ENCODE results near the gene CDH13.

The CDH13 gene

DNA sequence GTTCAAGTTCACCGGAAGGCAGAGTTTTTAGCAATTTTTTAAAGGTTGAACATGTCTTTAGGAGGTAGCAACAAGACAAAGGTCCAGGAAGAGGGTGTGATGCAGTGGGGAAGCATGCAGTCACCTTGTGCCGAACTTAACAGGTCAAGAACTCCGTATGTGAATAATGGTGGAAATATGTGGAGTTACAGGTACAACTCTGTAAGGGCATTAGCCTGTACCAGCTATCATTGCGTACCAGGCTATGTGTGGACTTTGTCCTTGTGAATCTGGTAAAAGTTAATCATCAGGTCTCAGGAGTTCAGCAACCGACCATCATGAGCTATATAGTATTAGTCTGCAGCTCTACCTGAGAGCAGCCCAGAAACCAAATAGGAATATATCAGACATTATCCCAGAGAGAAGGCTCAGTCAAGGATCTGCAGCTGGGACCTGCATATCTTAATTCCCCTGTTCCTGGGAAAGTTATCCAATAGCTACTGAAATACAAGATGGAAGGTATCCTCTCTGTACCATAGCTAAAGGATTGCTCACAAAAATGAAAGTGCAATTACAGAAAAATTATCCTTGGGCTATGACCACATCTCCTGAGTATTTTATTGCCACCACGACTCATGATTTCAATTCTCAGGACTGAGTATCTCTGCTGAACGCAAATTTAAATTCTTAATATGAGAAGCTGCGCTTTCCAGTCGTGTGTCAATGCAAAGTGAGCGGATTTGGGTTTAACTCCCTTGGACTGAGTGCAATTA, 469.3 kb downstream of the CDH13 start:
- Histone ChIP-seq H3K27me3 (ENCODE audit: control insufficient read depth in 1 of 2, insufficient read depth in 1 of 2, low read length in 2 of 2) (no peaks in the 10 kb centered on the region), H2BK120ac (ENCODE audit: low read depth, low read length) (no peak overlapping the region), H3K4me3 (ENCODE audit: insufficient read depth in 1 of 2, low read depth in 1 of 2, low read length in 2 of 2) (no peak overlapping the region), H3K27ac (ENCODE audit: low read length, poor library complexity, severe bottlenecking) (no peak overlapping the region), H3K4me1 (ENCODE audit: control insufficient read depth, insufficient read depth, low read depth, low read length) (no peaks in the 10 kb centered on the region), H3K18ac (ENCODE audit: low read depth in 1 of 2, low read length in 2 of 2) (no peak overlapping the region), H2BK5ac (ENCODE audit: low read depth, low read length, poor library complexity, severe bottlenecking) (no peak overlapping the region), H3K4me2 (ENCODE audit: low read length, poor library complexity, severe bottlenecking) (no peak overlapping the region), H2AFZ (ENCODE audit: low read depth, low read length) (no peak overlapping the region), H2BK15ac (ENCODE audit: low read depth, poor library complexity, severe bottlenecking) (no peak overlapping the region), H2AK5ac (ENCODE audit: low read length, severe bottlenecking) (no peak overlapping the region), H4K91ac (ENCODE audit: low read length) (no peak overlapping the region), H3K9ac (ENCODE audit: low read length) (no peak overlapping the region), H3K79me1 (replicated peaks; ENCODE audit: low read length, poor library complexity, severe bottlenecking) (peaks cover 2% of the 10 kb centered on the region), H3K23ac (ENCODE audit: low read length in 2 of 2) (no peak overlapping the region), H3K36me3 (ENCODE audit: control insufficient read depth in 1 of 2, insufficient read depth in 2 of 2, low read depth in 1 of 2, low read length in 2 of 2) (no peaks in the 10 kb centered on the region), H4K8ac (ENCODE audit: low read length) (no peak overlapping the region), H3K9me3 (ENCODE audit: control insufficient read depth, low read length) (peaks cover 35% of the 10 kb centered on the region), H3K14ac (ENCODE audit: low read length in 2 of 2) (no peak overlapping the region), H2BK12ac (ENCODE audit: low read length in 2 of 2) (no peak overlapping the region), H3K4ac (ENCODE audit: low read depth in 1 of 2, low read length in 2 of 2) (no peak overlapping the region)
- 78% methylated on average over 10 of the region's 10 CpGs for WGBS
- DNase-seq = no peak

DNA sequence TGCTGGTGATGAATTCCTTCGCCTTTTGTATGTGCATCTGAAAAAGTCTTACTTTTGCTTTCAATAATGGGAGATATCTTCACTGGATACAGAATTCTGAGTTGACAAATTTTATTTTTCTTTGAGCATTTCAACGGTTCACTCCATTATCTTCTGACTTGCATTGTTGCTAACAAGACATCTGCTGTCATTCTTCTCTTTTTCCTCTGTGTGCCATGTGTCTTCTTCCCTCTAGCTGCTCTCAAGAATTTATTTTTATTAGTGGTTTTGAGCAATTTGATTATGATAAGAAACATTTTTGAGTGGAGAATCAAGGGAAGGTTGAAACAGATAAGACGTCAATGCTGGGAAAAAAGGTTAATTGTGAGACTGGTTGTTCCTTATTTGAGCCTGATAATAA, 471.8 kb downstream of the CDH13 start:
- Histone ChIP-seq H2BK5ac (ENCODE audit: low read depth, low read length, poor library complexity, severe bottlenecking) (no peak overlapping the region), H3K36me3 (ENCODE audit: control insufficient read depth in 1 of 2, insufficient read depth in 2 of 2, low read depth in 1 of 2, low read length in 2 of 2) (no peaks in the 10 kb centered on the region), H3K4me3 (ENCODE audit: insufficient read depth in 1 of 2, low read depth in 1 of 2, low read length in 2 of 2) (no peak overlapping the region), H3K23ac (ENCODE audit: low read length in 2 of 2) (no peak overlapping the region), H3K14ac (ENCODE audit: low read length in 2 of 2) (no peak overlapping the region), H3K79me1 (replicated peaks; ENCODE audit: low read length, poor library complexity, severe bottlenecking) (peaks cover 2% of the 10 kb centered on the region), H3K9me3 (ENCODE audit: control insufficient read depth, low read length) (peaks cover 35% of the 10 kb centered on the region), H2AK5ac (ENCODE audit: low read length, severe bottlenecking) (no peak overlapping the region), H4K8ac (ENCODE audit: low read length) (no peak overlapping the region), H2AFZ (ENCODE audit: low read depth, low read length) (no peak overlapping the region), H2BK15ac (ENCODE audit: low read depth, poor library complexity, severe bottlenecking) (no peak overlapping the region), H3K27ac (ENCODE audit: low read length, poor library complexity, severe bottlenecking) (no peak overlapping the region), H2BK120ac (ENCODE audit: low read depth, low read length) (no peak overlapping the region), H3K27me3 (ENCODE audit: control insufficient read depth in 1 of 2, insufficient read depth in 1 of 2, low read length in 2 of 2) (no peaks in the 10 kb centered on the region), H3K18ac (ENCODE audit: low read depth in 1 of 2, low read length in 2 of 2) (no peak overlapping the region), H3K4ac (ENCODE audit: low read depth in 1 of 2, low read length in 2 of 2) (no peak overlapping the region), H3K9ac (ENCODE audit: low read length) (no peak overlapping the region), H2BK12ac (ENCODE audit: low read length in 2 of 2) (no peak overlapping the region), H3K4me1 (ENCODE audit: control insufficient read depth, insufficient read depth, low read depth, low read length) (no peaks in the 10 kb centered on the region), H4K91ac (ENCODE audit: low read length) (no peak overlapping the region), H3K4me2 (ENCODE audit: low read length, poor library complexity, severe bottlenecking) (no peak overlapping the region)
- WGBS = 92% methylated on average over 3 of the region's 3 CpGs
- peak; percentile 2 for DNase-seq

DNA sequence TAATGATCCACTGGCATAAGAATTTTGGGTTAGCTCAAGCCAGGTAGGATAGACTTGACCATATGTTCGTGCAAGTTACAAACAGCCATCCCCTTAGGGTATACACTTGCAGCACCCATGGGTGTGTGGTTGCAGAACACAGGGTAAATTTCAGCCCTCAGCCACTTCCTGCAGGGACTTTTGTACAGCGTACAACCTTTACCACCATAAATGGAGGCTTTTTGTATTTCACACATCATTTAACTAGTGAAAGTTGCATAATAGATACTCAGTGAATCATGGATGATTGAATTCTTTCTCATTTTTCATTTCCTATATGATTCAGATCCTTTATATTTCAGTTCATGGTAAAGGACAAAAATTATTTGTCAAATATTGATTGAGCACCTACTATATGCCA, 473.9 kb downstream of the CDH13 start:
- 94% methylated on average over 1 of the region's 2 CpGs for WGBS
- H2BK120ac ChIP-seq (ENCODE audit: low read depth, low read length) = no peak overlapping the region

DNA sequence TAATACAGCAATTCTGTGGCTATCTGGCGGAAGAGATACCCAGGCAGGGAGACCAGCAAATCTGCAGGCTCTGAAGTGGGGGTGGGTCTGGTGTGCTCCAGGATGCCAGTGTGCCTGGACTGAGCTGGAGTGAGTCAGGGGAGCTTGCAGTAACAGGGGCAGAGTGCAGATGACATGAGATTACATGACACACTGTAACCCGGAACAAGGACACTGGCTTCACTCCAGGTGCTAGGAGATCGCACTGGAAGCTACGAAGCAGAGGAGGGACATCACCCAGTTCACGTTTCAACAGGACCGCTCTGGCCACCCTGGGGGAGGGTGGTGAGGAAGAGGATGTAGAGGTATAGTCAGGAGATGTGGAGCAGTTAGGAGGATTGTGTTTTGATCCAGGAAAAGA, 475.6 kb downstream of the CDH13 start:
- Histone ChIP-seq H2BK120ac (ENCODE audit: low read depth, low read length) (no peak overlapping the region), H2BK5ac (ENCODE audit: low read depth, low read length, poor library complexity, severe bottlenecking) (no peak overlapping the region), H2BK12ac (ENCODE audit: low read length in 2 of 2) (no peak overlapping the region), H3K23ac (ENCODE audit: low read length in 2 of 2) (no peak overlapping the region), H2AFZ (ENCODE audit: low read depth, low read length) (no peak overlapping the region), H3K9ac (ENCODE audit: low read length) (no peak overlapping the region), H3K14ac (ENCODE audit: low read length in 2 of 2) (no peak overlapping the region), H3K4me3 (ENCODE audit: insufficient read depth in 1 of 2, low read depth in 1 of 2, low read length in 2 of 2) (no peak overlapping the region), H3K27me3 (ENCODE audit: control insufficient read depth in 1 of 2, insufficient read depth in 1 of 2, low read length in 2 of 2) (no peaks in the 10 kb centered on the region), H4K8ac (ENCODE audit: low read length) (no peak overlapping the region), H2AK5ac (ENCODE audit: low read length, severe bottlenecking) (no peak overlapping the region), H4K91ac (ENCODE audit: low read length) (no peak overlapping the region), H3K4me2 (ENCODE audit: low read length, poor library complexity, severe bottlenecking) (no peak overlapping the region), H3K27ac (ENCODE audit: low read length, poor library complexity, severe bottlenecking) (no peak overlapping the region), H3K36me3 (ENCODE audit: control insufficient read depth in 1 of 2, insufficient read depth in 2 of 2, low read depth in 1 of 2, low read length in 2 of 2) (no peaks in the 10 kb centered on the region), H3K4me1 (ENCODE audit: control insufficient read depth, insufficient read depth, low read depth, low read length) (no peaks in the 10 kb centered on the region), H3K9me3 (ENCODE audit: control insufficient read depth, low read length) (peaks cover 25% of the 10 kb centered on the region), H2BK15ac (ENCODE audit: low read depth, poor library complexity, severe bottlenecking) (no peak overlapping the region), H3K79me1 (replicated peaks; ENCODE audit: low read length, poor library complexity, severe bottlenecking) (peaks cover 4% of the 10 kb centered on the region), H3K18ac (ENCODE audit: low read depth in 1 of 2, low read length in 2 of 2) (no peak overlapping the region), H3K4ac (ENCODE audit: low read depth in 1 of 2, low read length in 2 of 2) (no peak overlapping the region)
- 93% methylated on average over 6 of the region's 6 CpGs for WGBS
- DNase-seq = no peak

More for the DNA sequence above, 473.9 kb downstream of the CDH13 start:
- Histone ChIP-seq H3K27ac (ENCODE audit: low read length, poor library complexity, severe bottlenecking) (no peak overlapping the region), H4K8ac (ENCODE audit: low read length) (no peak overlapping the region), H3K4me2 (ENCODE audit: low read length, poor library complexity, severe bottlenecking) (no peak overlapping the region), H3K4ac (ENCODE audit: low read depth in 1 of 2, low read length in 2 of 2) (no peak overlapping the region), H4K91ac (ENCODE audit: low read length) (no peak overlapping the region), H3K14ac (ENCODE audit: low read length in 2 of 2) (no peak overlapping the region), H2BK12ac (ENCODE audit: low read length in 2 of 2) (no peak overlapping the region), H3K18ac (ENCODE audit: low read depth in 1 of 2, low read length in 2 of 2) (no peak overlapping the region), H3K79me1 (replicated peaks; ENCODE audit: low read length, poor library complexity, severe bottlenecking) (peaks cover 4% of the 10 kb centered on the region), H2BK15ac (ENCODE audit: low read depth, poor library complexity, severe bottlenecking) (no peak overlapping the region), H3K4me3 (ENCODE audit: insufficient read depth in 1 of 2, low read depth in 1 of 2, low read length in 2 of 2) (no peak overlapping the region), H3K36me3 (ENCODE audit: control insufficient read depth in 1 of 2, insufficient read depth in 2 of 2, low read depth in 1 of 2, low read length in 2 of 2) (no peaks in the 10 kb centered on the region), H2AFZ (ENCODE audit: low read depth, low read length) (no peak overlapping the region), H3K4me1 (ENCODE audit: control insufficient read depth, insufficient read depth, low read depth, low read length) (no peaks in the 10 kb centered on the region), H3K9me3 (ENCODE audit: control insufficient read depth, low read length) (peaks cover 25% of the 10 kb centered on the region), H3K27me3 (ENCODE audit: control insufficient read depth in 1 of 2, insufficient read depth in 1 of 2, low read length in 2 of 2) (no peaks in the 10 kb centered on the region), H3K23ac (ENCODE audit: low read length in 2 of 2) (no peak overlapping the region), H2BK5ac (ENCODE audit: low read depth, low read length, poor library complexity, severe bottlenecking) (no peak overlapping the region), H2AK5ac (ENCODE audit: low read length, severe bottlenecking) (no peak overlapping the region), H3K9ac (ENCODE audit: low read length) (no peak overlapping the region)
- DNase-seq = no peak
